K562 treated with DMSO at 1 percent for 12 hours (cell line): ENCODE measurements around the gene BCOR. TPM values are rescaled to one million over a fixed set of nuclear protein-coding genes. Genes with fewer than 3 reads are reported as not detected.

Experiments
- total RNA-seq: library from RNA; unstranded; fragments of 300-600 nt; gene quantifications from 2 replicates; pipeline ENCODE4 v1.2.3, GENCODE V29; 2022; ENCODE audit not compliant: insufficient read depth

The BCOR gene
- total RNA-seq: 22.6 and 74.1 TPM in 2 replicates

GRCh38 chrX:40097504-40098263 lies at the start of gene BCOR:
TSS of gene BCOR (minus strand) at chrX:40097958. CDS start at chrX:40077929, 20,029 bp downstream.

